Measurements from ENCODE around the gene IQCH.

GRCh38 chr15:67335026-67335425 is 80.4 kb downstream of the IQCH start:
- no peak for TF ChIP-seq EZH2 (IDR thresholded peaks at IDR 0.05; ENCODE audit: low read length)
- no peak for TF ChIP-seq CTCF (optimal IDR thresholded peaks at IDR 0.05 in 1 of 3, IDR thresholded peaks at IDR 0.05 in 1 of 3, conservative IDR thresholded peaks at IDR 0.05 in 1 of 3; ENCODE audit: extremely low read depth in 1 of 3, insufficient read depth in 2 of 3, low read length in 3 of 3)
